Hematopoietic multipotent progenitor cell treated with erythropoietin and hydrocortisone succinate and interleukin-3 and kit ligand, for 6 days (in vitro differentiated cells): ENCODE data around the gene DDX21.
A peak's percentile ranks its signal among the peaks of the same experiment; 100 is the strongest.
"Not testable (repeated sequence)": the region's sequence is repeated elsewhere in the genome, so short reads cannot be mapped to it uniquely, and the experiment has no call there.

ENCODE experiments used
- DNase-seq: peaks from one replicate; pipeline ENCODE4 v3.0.0-alpha.2; 2015

Gene DDX21

GRCh38 chr10:68988530-68989316 is 32.8 kb downstream of the DDX21 start, which contains the start of gene KIFBP:
Gene KIFBP (plus strand): TSS chr10:68988803. CDS start chr10:68988833, 30 bp downstream.
- peak; percentile 99 for DNase-seq

GRCh38 chr10:68989317-68989990 is 33.5 kb downstream of the DDX21 start:
- peak; percentile 44 for DNase-seq

- DNase-seq: no peak
These were observed 36.9 kb downstream of the DDX21 start for GRCh38 chr10:68992636-68993440.

GRCh38 chr10:68997211-68997610 is 41.2 kb downstream of the DDX21 start:
- no peak for DNase-seq

- DNase-seq: peak; percentile 88
These were observed 48.9 kb downstream of the DDX21 start for GRCh38 chr10:69004821-69005220.

GRCh38 chr10:69005704-69006485 is 49.9 kb downstream of the DDX21 start:
- DNase-seq: peak; percentile 55

GRCh38 chr10:69007260-69007659 is 51.3 kb downstream of the DDX21 start:
- peak; percentile 51 for DNase-seq

GRCh38 chr10:69009360-69009759 is 53.4 kb downstream of the DDX21 start:
- DNase-seq: no peak

- no peak for DNase-seq
These were observed 54.2 kb downstream of the DDX21 start for GRCh38 chr10:69010151-69010640.

- not testable (repeated sequence) for DNase-seq
These were observed 56.8 kb downstream of the DDX21 start for GRCh38 chr10:69012778-69013177.

GRCh38 chr10:69014171-69014570 is 58.2 kb downstream of the DDX21 start:
- DNase-seq: no peak

- DNase-seq: no peak
These were observed 62.6 kb downstream of the DDX21 start for GRCh38 chr10:69018613-69019012.

- no peak for DNase-seq
These were observed 66.6 kb downstream of the DDX21 start for GRCh38 chr10:69022611-69023010.

GRCh38 chr10:69025370-69025896 is 69.5 kb downstream of the DDX21 start:
- DNase-seq: no peak

- peak; percentile 37 for DNase-seq
These were observed 77.3 kb downstream of the DDX21 start for GRCh38 chr10:69033256-69033655.
